OCI-LY1 (cell line): ENCODE results near the gene MAGI2.

Experiments
- H2AFZ ChIP-seq: fragments of 200-600 bp; sonication (generic), shearing (Covaris generic); 2 replicates; pipeline ENCODE4 v1.6.0; 2014; ENCODE audit warnings: antibody characterized with exemption, mild to moderate bottlenecking, low read length
- H3F3A ChIP-seq: fragments of 200-600 bp; sonication (generic), shearing (Covaris generic); 2 replicates; pipeline ENCODE4 v1.6.0; 2014; ENCODE audit warnings: mild to moderate bottlenecking, antibody characterized with exemption, low read length, moderate library complexity; ENCODE audit not compliant: insufficient read depth
- H3K27ac ChIP-seq: fragments of 200-600 bp; sonication (generic); 2 replicates; pipeline ENCODE4 v1.5.1; 2014; ENCODE audit warnings: low read length, mixed run types, mild to moderate bottlenecking, low read depth; ENCODE audit not compliant: poor library complexity, severe bottlenecking
- H3K27me3 ChIP-seq: fragments of 200-600 bp; sonication (generic); 2 replicates; pipeline ENCODE4 v1.6.0; 2014; ENCODE audit warnings: antibody characterized with exemption, mild to moderate bottlenecking, low read length, moderate library complexity; ENCODE audit not compliant: insufficient read depth
- H3K36me3 ChIP-seq: fragments of 200-600 bp; sonication (generic); 2 replicates; pipeline ENCODE4 v1.6.1; 2014; ENCODE audit warnings: mild to moderate bottlenecking, antibody characterized with exemption, low read length, moderate library complexity, mixed read lengths; ENCODE audit not compliant: insufficient read depth
- H3K4me1 ChIP-seq: fragments of 200-600 bp; sonication (generic); 2 replicates; pipeline ENCODE4 v1.5.1; 2014; ENCODE audit warnings: mild to moderate bottlenecking, low read length, moderate library complexity; ENCODE audit not compliant: insufficient read depth, severe bottlenecking
- H3K4me2 ChIP-seq: fragments of 200-600 bp; sonication (generic), shearing (Covaris generic); 2 replicates; pipeline ENCODE4 v1.6.1; 2014; ENCODE audit warnings: low read length
- H3K4me3 ChIP-seq: fragments of 200-600 bp; sonication (generic); 2 replicates; pipeline ENCODE4 v1.5.1; 2014; ENCODE audit warnings: low read length, low read depth, mild to moderate bottlenecking, mixed read lengths; ENCODE audit not compliant: poor library complexity, severe bottlenecking
- H3K79me2 ChIP-seq: fragments of 200-600 bp; shearing (Covaris generic); 2 replicates; pipeline ENCODE4 v1.6.1; 2016; ENCODE audit warnings: mixed run types, low read length, mixed read lengths; ENCODE audit not compliant: insufficient read depth
- H3K9ac ChIP-seq: fragments of 200-600 bp; sonication (generic), shearing (Covaris generic); 2 replicates; pipeline ENCODE4 v1.6.1; 2014; ENCODE audit warnings: mild to moderate bottlenecking, low read length, mixed read lengths
- H3K9me2 ChIP-seq: fragments of 200-600 bp; sonication (generic), shearing (Covaris generic); 2 replicates; pipeline ENCODE4 v1.6.1; 2014; ENCODE audit warnings: low read depth, mild to moderate bottlenecking, low read length, mixed read lengths
- H3K9me3 ChIP-seq: fragments of 200-600 bp; shearing (Covaris generic); 2 replicates; pipeline ENCODE4 v1.6.1; 2014; ENCODE audit warnings: low read length, mixed read lengths
- H4K20me1 ChIP-seq: fragments of 200-600 bp; sonication (generic), shearing (Covaris generic); 2 replicates; pipeline ENCODE4 v1.6.0; 2016; ENCODE audit warnings: mild to moderate bottlenecking, low read length; ENCODE audit not compliant: insufficient read depth
- EZH2 ChIP-seq: fragments of 200-600 bp; sonication (generic), shearing (Covaris generic); IDR thresholded peaks from 2 replicates; pipeline ENCODE4 v1.8.0; 2017; ENCODE audit warnings: borderline replicate concordance, mixed run types, mild to moderate bottlenecking, antibody characterized with exemption, low read length, moderate library complexity, mixed read lengths
- TF ChIP-seq, protein P1 (sequence below): fragments of 200-600 bp; sonication (generic), shearing (Covaris generic); IDR thresholded peaks from 2 replicates; pipeline ENCODE4 v1.5.1; 2017; ENCODE audit warnings: mild to moderate bottlenecking, antibody characterized with exemption, low read length, moderate library complexity, mixed read lengths

The MAGI2 gene

DNA sequence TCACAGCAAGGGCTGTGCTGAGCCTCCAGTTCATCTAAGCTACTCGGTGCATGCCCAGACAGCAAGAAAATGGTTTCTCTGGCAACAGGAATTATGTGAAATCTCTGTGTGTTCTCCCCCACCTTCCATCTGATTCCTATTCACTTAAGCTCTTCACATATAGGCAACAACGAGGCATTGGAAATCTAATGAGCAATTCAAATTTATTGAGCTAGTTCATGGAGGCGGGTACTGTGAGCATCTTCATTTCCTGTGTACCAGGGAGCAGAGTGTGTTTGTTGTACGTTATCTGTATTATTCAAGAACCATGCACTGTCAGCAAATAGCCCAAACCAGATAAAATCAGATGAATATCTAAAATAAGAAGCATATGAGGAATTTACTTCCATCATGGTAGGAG lies 739.1 kb downstream of the MAGI2 start:
- H3K36me3 ChIP-seq = no peaks in the 10 kb centered on the region
- no peaks in the 10 kb centered on the region for H3K9me3 ChIP-seq
- no peaks in the 10 kb centered on the region for H3K9me2 ChIP-seq
- no peak overlapping the region for H3K4me2 ChIP-seq
- H3K4me3 ChIP-seq = no peak overlapping the region
- H3K9ac ChIP-seq = no peak overlapping the region
- no peaks in the 10 kb centered on the region for H4K20me1 ChIP-seq
- H3K27me3 ChIP-seq = no peaks in the 10 kb centered on the region
- no peak overlapping the region for H3K27ac ChIP-seq
- no peak overlapping the region for H2AFZ ChIP-seq
- TF ChIP-seq, protein P1, sequence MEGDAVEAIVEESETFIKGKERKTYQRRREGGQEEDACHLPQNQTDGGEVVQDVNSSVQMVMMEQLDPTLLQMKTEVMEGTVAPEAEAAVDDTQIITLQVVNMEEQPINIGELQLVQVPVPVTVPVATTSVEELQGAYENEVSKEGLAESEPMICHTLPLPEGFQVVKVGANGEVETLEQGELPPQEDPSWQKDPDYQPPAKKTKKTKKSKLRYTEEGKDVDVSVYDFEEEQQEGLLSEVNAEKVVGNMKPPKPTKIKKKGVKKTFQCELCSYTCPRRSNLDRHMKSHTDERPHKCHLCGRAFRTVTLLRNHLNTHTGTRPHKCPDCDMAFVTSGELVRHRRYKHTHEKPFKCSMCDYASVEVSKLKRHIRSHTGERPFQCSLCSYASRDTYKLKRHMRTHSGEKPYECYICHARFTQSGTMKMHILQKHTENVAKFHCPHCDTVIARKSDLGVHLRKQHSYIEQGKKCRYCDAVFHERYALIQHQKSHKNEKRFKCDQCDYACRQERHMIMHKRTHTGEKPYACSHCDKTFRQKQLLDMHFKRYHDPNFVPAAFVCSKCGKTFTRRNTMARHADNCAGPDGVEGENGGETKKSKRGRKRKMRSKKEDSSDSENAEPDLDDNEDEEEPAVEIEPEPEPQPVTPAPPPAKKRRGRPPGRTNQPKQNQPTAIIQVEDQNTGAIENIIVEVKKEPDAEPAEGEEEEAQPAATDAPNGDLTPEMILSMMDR = no peak
- no peak for TF ChIP-seq EZH2
- no peaks in the 10 kb centered on the region for H3K4me1 ChIP-seq
- no peaks in the 10 kb centered on the region for H3K79me2 ChIP-seq
- no peaks in the 10 kb centered on the region for H3F3A ChIP-seq

DNA sequence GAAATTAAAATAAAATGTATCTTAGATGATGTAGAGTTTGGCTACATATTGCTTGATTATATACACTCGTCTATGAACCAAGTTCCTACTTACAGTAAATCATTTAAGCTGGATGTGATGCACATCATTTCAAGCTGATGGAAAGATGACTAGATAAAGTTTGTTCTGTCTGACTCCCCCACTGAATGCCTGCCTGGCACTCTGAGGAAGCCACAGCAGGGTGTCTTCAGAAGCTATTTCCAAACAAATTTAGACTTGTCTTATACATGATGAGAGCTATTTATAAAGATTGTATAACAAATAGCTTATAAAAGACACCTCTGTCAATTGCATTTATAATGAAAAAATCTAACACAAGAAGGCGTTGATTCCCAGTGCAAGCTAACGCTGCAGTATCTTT lies 741.4 kb downstream of the MAGI2 start:
- Histone ChIP-seq H3K4me2 (no peak overlapping the region), H2AFZ (no peak overlapping the region), H3K9me3 (no peaks in the 10 kb centered on the region), H3K79me2 (no peaks in the 10 kb centered on the region), H3K9ac (no peak overlapping the region), H3K27ac (no peak overlapping the region), H3K9me2 (no peaks in the 10 kb centered on the region), H3K4me3 (no peak overlapping the region), H3K36me3 (no peaks in the 10 kb centered on the region), H3K4me1 (no peaks in the 10 kb centered on the region), H4K20me1 (no peaks in the 10 kb centered on the region), H3K27me3 (no peaks in the 10 kb centered on the region), H3F3A (no peaks in the 10 kb centered on the region)
- TF ChIP-seq, protein P1 = no peak
- no peak for TF ChIP-seq EZH2

DNA sequence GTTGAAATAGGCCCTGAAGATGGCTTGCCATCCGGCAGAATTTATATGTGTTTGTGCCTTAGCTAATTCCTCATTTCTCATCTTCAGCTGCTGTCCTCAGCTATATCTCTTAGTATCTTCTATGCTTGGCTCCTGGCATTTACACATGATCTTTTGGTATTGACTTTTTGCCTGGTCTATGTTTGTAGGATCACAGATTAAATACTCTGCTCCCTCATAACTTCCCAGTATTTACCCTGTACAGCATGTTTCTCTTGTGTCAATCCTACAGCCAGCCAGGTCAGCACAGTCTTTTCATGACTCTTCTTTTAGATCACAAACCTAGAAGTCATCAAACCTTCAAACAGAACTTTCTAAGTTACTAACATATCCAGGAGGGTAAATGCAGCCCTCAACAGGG lies 743.8 kb downstream of the MAGI2 start:
- no peak overlapping the region for H3K9ac ChIP-seq
- H4K20me1 ChIP-seq = no peaks in the 10 kb centered on the region
- H3K27me3 ChIP-seq = no peaks in the 10 kb centered on the region
- H3K9me2 ChIP-seq = no peaks in the 10 kb centered on the region
- no peaks in the 10 kb centered on the region for H3K36me3 ChIP-seq
- no peak overlapping the region for H3K27ac ChIP-seq
- H3K4me2 ChIP-seq = no peak overlapping the region
- no peak overlapping the region for H3K4me3 ChIP-seq
- H2AFZ ChIP-seq = no peak overlapping the region
- no peak for TF ChIP-seq EZH2
- TF ChIP-seq, protein P1 = no peak
- no peaks in the 10 kb centered on the region for H3F3A ChIP-seq
- no peaks in the 10 kb centered on the region for H3K79me2 ChIP-seq
- no peaks in the 10 kb centered on the region for H3K4me1 ChIP-seq
- H3K9me3 ChIP-seq = no peaks in the 10 kb centered on the region
